ENCODE measurements around the gene CLC.

DNA sequence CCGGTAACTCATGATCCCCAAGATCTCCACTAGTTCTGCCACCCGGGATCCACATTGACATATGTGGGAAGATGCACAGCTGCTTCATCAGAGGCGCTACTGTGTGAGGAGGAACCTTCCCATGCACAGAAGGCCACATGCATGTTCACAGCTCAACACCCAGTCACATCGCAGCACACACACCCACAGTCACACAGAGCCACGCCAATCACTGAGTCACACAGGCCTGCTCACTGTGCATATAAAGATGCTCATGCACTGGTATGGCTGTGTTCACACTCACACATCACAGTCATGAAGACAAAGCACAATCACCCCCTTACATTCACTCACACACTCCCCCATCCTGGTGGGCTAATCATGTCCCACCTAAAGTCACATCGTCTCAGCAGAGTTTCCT is 9.8 kb downstream of the CLC start:
- no peak for TF ChIP-seq POLR2A (IDR thresholded peaks at IDR 0.05)
- no peak for TF ChIP-seq CTCF (IDR thresholded peaks at IDR 0.05)
